ENCODE results near the gene SYCE3. TPM values are rescaled to one million over a fixed set of nuclear protein-coding genes. Genes with fewer than 3 reads are reported as not detected.

The SYCE3 gene
- total RNA-seq, 1 experiment from 2014 or later: not detected

DNA sequence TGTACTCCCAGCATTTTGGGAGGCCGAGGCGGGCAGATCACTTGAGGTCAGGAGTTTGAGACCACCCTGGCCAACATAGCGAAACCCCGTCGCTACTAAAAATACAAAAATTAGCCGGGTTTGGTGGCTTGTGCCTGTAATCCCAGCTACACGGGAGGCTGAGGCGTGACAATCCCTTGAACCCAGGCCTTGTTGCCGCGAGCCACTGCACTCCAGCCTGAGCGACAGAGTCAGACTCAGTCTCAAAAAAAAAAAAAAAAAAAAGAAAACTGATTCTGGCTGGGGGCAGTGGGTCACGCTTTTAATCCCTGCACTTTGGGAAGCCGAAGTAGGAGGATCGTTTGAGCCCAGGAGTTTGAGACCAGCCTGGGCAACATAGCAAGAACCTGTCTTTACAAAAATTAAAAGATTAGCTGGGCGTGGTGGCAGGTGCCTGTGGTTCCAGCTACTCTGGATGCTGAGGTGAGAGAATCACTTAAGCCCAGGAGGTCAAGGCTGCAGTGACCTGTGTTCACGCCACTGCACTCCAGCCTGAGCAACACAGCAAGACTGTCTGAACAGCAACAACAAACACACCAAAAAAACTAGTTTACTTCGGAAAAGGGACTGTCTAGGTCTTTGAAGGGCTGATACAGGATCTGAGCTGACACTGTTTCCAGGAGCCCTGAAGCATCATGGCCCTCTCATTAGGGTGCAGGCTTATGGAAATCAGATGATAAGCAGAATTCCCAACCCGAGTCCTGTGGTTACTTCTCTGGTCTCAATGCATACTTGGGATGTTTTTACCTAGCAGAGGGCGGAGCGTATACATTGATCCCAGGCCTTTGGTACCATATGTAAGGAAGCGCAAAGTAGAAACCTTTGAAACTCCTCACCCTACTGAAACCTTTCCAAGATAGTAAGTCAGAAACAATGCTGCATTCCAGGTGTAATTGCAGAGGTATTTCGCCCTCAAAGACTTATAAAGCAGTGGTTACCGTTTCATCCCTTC is 21.7 kb upstream of the SYCE3 start:
- H3K4me3 Mint-ChIP-seq (ENCODE audit: low read depth, unreplicated experiment): peak overlapping the region; percentile 97
- CTCF ChIA-PET: no interaction called here
- intact Hi-C loops (cut with micrococcal nuclease; ENCODE audit: unreplicated experiment): loop anchor here (5.0 kb wide), 1 partner anchor 38 kb away; no protein-coding TSS in a partner anchor

DNA sequence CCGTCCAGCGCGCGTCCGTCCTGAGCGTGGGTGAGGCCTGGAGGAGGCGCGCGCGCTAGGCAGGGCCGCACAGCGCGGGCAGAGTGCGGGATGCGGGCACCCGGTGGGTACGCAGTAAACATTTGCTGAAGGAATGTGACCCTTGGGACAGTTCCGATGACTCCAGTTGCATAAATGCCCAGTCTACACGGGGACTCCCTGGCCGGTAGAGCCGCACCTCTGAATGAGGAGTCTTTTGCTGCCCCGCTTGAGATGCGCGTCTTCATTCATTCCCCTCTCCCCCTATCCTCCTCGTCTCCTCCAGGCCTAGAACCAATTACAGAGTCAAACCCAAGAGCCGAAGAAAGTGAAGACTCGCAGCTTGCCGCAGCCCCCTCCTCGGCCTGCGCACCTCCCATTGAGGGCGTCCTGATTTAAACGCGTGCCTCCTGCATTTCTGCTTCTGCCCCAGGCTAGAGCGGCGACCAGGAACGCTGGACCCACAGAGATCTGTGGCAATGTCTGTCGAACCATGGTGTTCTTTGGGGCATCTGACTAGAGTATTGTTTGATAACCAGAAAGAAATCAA is 20.7 kb upstream of the SYCE3 start:
- H3K27me3 Mint-ChIP-seq (ENCODE audit: unreplicated experiment): no peaks in the 10 kb centered on the region
- no peaks in the 10 kb centered on the region for H3K9me3 Mint-ChIP-seq (ENCODE audit: low read depth, unreplicated experiment)
- no peaks in the 10 kb centered on the region for H3K4me1 Mint-ChIP-seq (ENCODE audit: low read depth, unreplicated experiment)
- TSS peak; percentile 78 for BruUV-seq (replicated peaks)
- no peak for DNase-seq
- no peak for TF ChIP-seq CTCF (IDR thresholded peaks at IDR 0.05; ENCODE audit: unreplicated experiment)
- CTCF ChIA-PET: no interaction called here
- peak overlapping the region; percentile 90 for H3K27ac Mint-ChIP-seq (ENCODE audit: unreplicated experiment)
- H3K4me3 Mint-ChIP-seq (ENCODE audit: low read depth, unreplicated experiment): peak overlapping the region; percentile 97
- intact Hi-C loops (cut with micrococcal nuclease; ENCODE audit: unreplicated experiment): loop anchor here (5.0 kb wide), 1 partner anchor 39 kb away; no protein-coding TSS in a partner anchor
- peaks cover 64% of the 10 kb centered on the region for H3K36me3 Mint-ChIP-seq (ENCODE audit: insufficient read depth, unreplicated experiment)

More for the DNA sequence above, 21.7 kb upstream of the SYCE3 start:
- Mint-ChIP-seq H3K9me3 (ENCODE audit: low read depth, unreplicated experiment) (no peaks in the 10 kb centered on the region), H3K4me1 (ENCODE audit: low read depth, unreplicated experiment) (no peaks in the 10 kb centered on the region), H3K27me3 (ENCODE audit: unreplicated experiment) (no peaks in the 10 kb centered on the region), H3K27ac (ENCODE audit: unreplicated experiment) (no peak overlapping the region), H3K36me3 (ENCODE audit: insufficient read depth, unreplicated experiment) (peaks cover 62% of the 10 kb centered on the region)
- no peak for DNase-seq
- no peak for TF ChIP-seq CTCF (IDR thresholded peaks at IDR 0.05; ENCODE audit: unreplicated experiment)
- BruUV-seq (replicated peaks): no TSS peak

- Mint-ChIP-seq H3K9me3 (ENCODE audit: low read depth, unreplicated experiment) (no peaks in the 10 kb centered on the region), H3K4me1 (ENCODE audit: low read depth, unreplicated experiment) (no peaks in the 10 kb centered on the region), H3K27me3 (ENCODE audit: unreplicated experiment) (no peaks in the 10 kb centered on the region), H3K36me3 (ENCODE audit: insufficient read depth, unreplicated experiment) (peaks cover 64% of the 10 kb centered on the region), H3K4me3 (ENCODE audit: low read depth, unreplicated experiment) (peak within 1 kb of the TSS; percentile 97), H3K27ac (ENCODE audit: unreplicated experiment) (peak within 1 kb of the TSS; percentile 90)
- no TSS peak for BruUV-seq (replicated peaks)
- intact Hi-C loops (cut with micrococcal nuclease; ENCODE audit: unreplicated experiment): loop anchor here (5.0 kb wide), 1 partner anchor 40 kb away; no protein-coding TSS in a partner anchor
- TF ChIP-seq CTCF (IDR thresholded peaks at IDR 0.05; ENCODE audit: unreplicated experiment): no peak
- DNase-seq: peak; percentile 99
- CTCF ChIA-PET: interaction anchor here (0.6 kb wide), 1 partner anchor 47 kb away, joined by 3 read pairs; no protein-coding TSS in a partner anchor
These were observed 20.0 kb upstream of the SYCE3 start, which contains the start of gene CHKB for GRCh38 chr22:50582493-50583293. Gene CHKB (minus strand): TSS chr22:50582849. CDS start chr22:50582781, 68 bp downstream.

- H3K27me3 Mint-ChIP-seq (ENCODE audit: unreplicated experiment): no peaks in the 10 kb centered on the region
These were observed 19.3 kb upstream of the SYCE3 start for GRCh38 chr22:50581950-50582492.

More at GRCh38 chr22:50581950-50582492, 19.3 kb upstream of the SYCE3 start:
- Mint-ChIP-seq H3K4me1 (ENCODE audit: low read depth, unreplicated experiment) (no peaks in the 10 kb centered on the region), H3K27ac (ENCODE audit: unreplicated experiment) (peak overlapping the region; percentile 90), H3K4me3 (ENCODE audit: low read depth, unreplicated experiment) (peak overlapping the region; percentile 97), H3K9me3 (ENCODE audit: low read depth, unreplicated experiment) (no peaks in the 10 kb centered on the region), H3K36me3 (ENCODE audit: insufficient read depth, unreplicated experiment) (peaks cover 67% of the 10 kb centered on the region)
- no TSS peak for BruUV-seq (replicated peaks)
- no peak for TF ChIP-seq CTCF (IDR thresholded peaks at IDR 0.05; ENCODE audit: unreplicated experiment)
- CTCF ChIA-PET: interaction anchor here (0.6 kb wide), 1 partner anchor 47 kb away, joined by 3 read pairs; no protein-coding TSS in a partner anchor
- intact Hi-C loops (cut with micrococcal nuclease; ENCODE audit: unreplicated experiment): loop anchor here (5.0 kb wide), 1 partner anchor 40 kb away; no protein-coding TSS in a partner anchor
- no peak for DNase-seq

Data from Calu3 (cell line).